GM12801 (cell line): ENCODE data around the gene NT5E.

Source experiments
- TF ChIP-seq, protein P1 (sequence below): IDR thresholded peaks from one replicate; pipeline ENCODE4 v1.5.1; 2011; ENCODE audit warnings: control low read depth; ENCODE audit not compliant: insufficient read length; ENCODE audit errors: extremely low read depth

Gene NT5E

DNA sequence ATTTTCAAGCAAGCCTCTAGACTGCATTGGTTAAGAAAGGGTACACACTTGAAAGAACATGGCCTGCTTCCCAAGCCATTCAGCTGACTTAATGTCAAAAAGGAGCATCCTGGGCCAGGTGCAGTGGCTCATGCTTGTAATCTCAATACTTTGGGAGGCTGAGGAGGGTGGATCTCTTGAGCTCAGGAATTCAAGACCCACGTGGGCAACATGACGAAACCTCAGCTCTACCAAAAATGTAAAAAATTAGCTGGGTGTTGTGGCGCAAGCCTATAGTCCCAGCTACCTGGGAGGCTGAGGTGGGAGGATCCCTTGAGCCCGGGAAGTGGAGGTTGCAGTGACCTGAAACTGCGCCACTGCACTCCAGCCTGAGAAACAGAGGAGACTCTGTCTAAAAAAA, 26.9 kb upstream of the NT5E start:
- TF ChIP-seq, protein P1, sequence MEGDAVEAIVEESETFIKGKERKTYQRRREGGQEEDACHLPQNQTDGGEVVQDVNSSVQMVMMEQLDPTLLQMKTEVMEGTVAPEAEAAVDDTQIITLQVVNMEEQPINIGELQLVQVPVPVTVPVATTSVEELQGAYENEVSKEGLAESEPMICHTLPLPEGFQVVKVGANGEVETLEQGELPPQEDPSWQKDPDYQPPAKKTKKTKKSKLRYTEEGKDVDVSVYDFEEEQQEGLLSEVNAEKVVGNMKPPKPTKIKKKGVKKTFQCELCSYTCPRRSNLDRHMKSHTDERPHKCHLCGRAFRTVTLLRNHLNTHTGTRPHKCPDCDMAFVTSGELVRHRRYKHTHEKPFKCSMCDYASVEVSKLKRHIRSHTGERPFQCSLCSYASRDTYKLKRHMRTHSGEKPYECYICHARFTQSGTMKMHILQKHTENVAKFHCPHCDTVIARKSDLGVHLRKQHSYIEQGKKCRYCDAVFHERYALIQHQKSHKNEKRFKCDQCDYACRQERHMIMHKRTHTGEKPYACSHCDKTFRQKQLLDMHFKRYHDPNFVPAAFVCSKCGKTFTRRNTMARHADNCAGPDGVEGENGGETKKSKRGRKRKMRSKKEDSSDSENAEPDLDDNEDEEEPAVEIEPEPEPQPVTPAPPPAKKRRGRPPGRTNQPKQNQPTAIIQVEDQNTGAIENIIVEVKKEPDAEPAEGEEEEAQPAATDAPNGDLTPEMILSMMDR: no peak

DNA sequence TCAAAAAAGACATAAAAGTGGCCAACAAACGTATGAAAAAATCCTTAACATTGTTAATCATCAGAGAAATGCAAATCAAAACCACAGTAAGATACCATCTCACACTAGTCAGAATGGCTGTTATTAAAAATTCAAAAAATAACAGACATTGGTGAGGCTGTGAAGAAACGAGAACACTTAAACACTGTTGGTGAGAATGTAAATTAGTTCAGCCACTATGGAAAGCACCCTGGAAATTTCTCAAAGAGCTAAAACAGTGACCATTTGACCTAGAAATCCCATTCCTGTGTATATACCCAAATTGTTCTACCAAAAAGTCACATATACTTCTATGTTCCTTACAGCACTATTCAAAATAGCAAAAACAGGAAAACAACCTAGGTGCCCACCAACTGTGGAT, 24.9 kb upstream of the NT5E start:
- TF ChIP-seq, protein P1: no peak

DNA sequence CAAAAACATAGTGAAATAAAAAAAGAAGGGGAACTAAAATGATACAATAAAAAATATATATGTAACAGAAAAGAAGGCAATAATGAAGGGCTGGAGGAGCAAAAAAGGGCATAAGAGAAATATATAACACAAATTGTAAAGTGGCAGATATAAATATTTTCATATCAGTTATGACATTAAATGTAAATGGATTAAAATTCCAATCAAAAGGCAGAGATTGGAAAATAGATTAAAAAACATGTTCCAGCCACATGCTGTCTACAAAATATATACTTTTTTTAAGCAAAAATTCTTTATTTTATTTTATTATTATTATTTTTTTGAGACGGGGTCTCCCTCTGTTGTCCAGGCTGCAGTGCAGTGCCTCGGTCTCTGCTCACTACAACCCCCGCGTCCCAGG, 23.9 kb upstream of the NT5E start:
- TF ChIP-seq, protein P1: no peak

DNA sequence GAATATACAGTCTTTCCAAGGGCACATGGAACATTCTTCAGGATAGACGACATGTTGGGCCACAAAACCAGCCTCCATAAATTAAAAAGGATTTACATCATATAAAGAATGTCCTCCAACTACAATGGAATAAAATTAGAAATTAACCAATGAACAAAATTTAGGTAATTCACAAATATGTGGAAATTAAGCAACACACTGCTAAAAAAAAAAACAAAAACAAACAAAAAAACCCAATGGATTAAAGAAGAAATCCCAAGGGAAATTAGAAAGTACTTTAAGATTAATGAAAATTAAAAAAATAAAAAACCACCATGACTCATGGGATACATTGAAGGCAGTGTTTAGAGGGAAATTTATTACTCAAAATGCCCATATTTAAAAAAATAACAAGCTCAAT, 21.4 kb upstream of the NT5E start:
- TF ChIP-seq, protein P1: no peak

DNA sequence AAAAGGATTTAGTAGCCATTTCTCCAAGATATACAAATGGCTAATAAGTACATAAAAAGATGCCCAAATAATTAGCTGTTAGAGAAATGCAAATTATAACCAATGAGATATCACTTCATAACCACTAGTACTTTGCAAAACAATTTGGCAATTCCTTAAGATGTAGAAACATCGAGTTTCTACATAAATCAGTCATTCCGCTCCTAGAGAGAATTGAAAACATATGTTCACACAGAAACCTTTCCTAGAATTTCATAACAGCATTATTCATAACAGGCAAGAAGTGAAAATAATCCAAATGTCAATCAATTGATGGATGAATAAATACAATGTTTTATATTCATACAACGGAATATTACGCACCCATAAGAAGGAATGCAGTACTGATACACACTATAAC, 20.5 kb upstream of the NT5E start:
- TF ChIP-seq, protein P1: no peak

DNA sequence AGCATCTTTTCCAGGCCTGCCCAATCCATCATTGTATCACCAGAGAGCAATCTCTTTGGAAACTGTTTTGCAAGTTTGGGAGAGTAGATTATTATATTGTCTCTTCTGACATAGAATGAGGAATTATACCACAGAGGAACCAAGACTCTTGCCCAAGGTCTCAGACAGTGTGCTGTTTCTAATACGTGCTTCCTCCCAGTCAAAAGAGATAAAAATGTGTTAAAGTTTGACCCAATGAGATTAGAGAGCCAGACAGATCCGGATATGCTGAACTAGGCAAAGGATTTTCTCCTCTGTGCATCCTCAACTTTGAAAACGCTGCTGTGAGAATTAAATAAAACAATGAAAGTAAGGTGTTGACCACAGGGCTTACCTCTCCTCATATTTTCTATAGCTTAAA, 18.6 kb upstream of the NT5E start:
- TF ChIP-seq, protein P1: no peak

DNA sequence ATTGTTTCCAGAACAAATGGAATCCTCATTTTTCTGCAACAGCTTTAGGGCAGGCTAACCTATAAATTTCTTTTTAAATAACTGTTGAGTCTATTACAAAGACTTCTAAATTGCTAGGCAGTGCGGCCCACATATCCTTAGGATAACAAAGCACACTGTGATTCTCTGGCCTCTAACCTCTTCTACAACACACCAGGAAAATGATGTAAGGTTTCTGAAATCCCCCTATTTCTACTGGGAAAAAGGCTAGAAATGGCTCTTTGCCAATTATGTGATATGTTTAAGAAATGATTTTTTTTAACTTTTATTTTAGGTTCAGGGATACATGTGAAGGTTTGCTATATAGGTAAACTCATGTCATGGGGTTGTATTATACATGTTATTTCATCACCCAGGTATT, 17.3 kb upstream of the NT5E start:
- TF ChIP-seq, protein P1: no peak

DNA sequence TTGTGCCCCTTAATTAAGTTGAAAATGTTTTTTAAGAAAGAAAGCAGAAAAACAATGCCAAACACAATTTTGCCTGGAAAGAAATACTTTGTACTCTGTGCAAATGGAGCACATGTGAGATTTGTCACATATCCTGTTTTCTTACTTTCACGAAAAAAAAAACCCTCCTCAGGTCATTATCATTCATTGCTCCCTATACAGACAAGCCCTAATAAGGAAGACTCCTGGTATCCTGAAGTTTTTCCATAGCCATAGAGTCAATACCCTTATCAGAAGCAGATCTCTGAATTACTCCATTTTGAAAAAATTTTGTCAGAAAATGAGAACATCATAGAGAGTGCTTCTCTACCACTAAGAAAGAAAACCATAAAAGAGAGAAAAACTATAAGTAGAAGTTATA, 14.0 kb upstream of the NT5E start:
- TF ChIP-seq, protein P1: no peak
